ENCODE measurements around the gene NPC2.

Gene NPC2

DNA sequence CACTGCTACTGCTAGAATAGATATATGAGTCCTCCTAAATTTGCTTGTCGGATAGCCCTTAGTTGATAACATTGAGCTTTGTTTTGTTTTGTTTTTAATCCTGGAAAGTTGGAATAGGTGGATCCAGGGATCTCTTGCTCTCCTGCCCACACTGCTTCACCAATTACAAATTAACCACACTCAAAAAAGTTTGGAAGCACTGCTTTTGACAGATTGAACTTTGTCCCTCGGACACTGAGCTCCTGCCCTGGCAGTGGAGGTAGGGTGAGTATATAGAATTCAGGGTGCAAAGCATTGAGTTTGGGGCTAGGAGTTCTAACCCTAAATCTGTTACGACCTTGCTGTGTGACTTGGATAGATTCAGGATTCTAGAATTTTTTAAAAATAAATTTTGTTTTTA is 52.0 kb downstream of the NPC2 start:
- Histone ChIP-seq H4K91ac (ENCODE audit: low read depth, low read length) (no peak overlapping the region), H4K8ac (ENCODE audit: low read depth, low read length) (no peak overlapping the region)
- WGBS (ENCODE audit: extremely low coverage, insufficient coverage, insufficient read length): no CpG with 5 or more reads among the region's 3 CpGs

GRCh38 chr14:74438351-74438915 is 54.7 kb downstream of the NPC2 start:
- H3K4me1 ChIP-seq (ENCODE audit: control insufficient read depth in 1 of 2, insufficient read depth in 2 of 2, low read length in 2 of 2): peaks cover 0 to 2% of the 10 kb centered on the region in 2 experiments
- no peak overlapping the region for H3K18ac ChIP-seq (ENCODE audit: low read length)
- DNase-seq: peak; percentile 80 to 97
- H2BK5ac ChIP-seq (ENCODE audit: low read depth, low read length, poor library complexity): no peak overlapping the region
- H3K4me3 ChIP-seq (ENCODE audit: low read depth, low read length): no peak overlapping the region
- H4K8ac ChIP-seq (ENCODE audit: low read depth, low read length): no peak overlapping the region
- no peaks in the 10 kb centered on the region for H3K27me3 ChIP-seq (ENCODE audit: insufficient read depth, low read length)
- H3K23ac ChIP-seq (ENCODE audit: low read length): no peak overlapping the region
- no peak overlapping the region for H3K4ac ChIP-seq (ENCODE audit: low read depth, low read length)
- no peak overlapping the region for H2BK12ac ChIP-seq (ENCODE audit: low read length)
- no peaks in the 10 kb centered on the region for H3K9me3 ChIP-seq (ENCODE audit: insufficient read depth, low read depth, low read length)
- no peak overlapping the region for H4K12ac ChIP-seq (ENCODE audit: low read depth, low read length)
- no peak overlapping the region for H2AK5ac ChIP-seq (ENCODE audit: low read length)
- no peak overlapping the region for H2BK120ac ChIP-seq (ENCODE audit: insufficient read depth, low read length, poor library complexity)
- H3K9ac ChIP-seq (ENCODE audit: low read length): no peak overlapping the region
- H3K14ac ChIP-seq (ENCODE audit: low read length): no peak overlapping the region
- no peaks in the 10 kb centered on the region for H3K36me3 ChIP-seq (ENCODE audit: control insufficient read depth in 1 of 2, insufficient read depth in 2 of 2, low read length in 2 of 2)
- no peak overlapping the region for H3K4me2 ChIP-seq (ENCODE audit: low read length)
- no peak overlapping the region for H4K91ac ChIP-seq (ENCODE audit: low read depth, low read length)
- no peak overlapping the region for H2AFZ ChIP-seq (ENCODE audit: insufficient read depth, low read length, poor library complexity)
- no peaks in the 10 kb centered on the region for H3K79me2 ChIP-seq (ENCODE audit: control insufficient read depth, insufficient read depth, low read length, poor library complexity)
- H3K27ac ChIP-seq (ENCODE audit: low read depth, low read length): no peak overlapping the region
- WGBS (ENCODE audit: extremely low coverage, insufficient coverage, insufficient read length): no CpG with 5 or more reads among the region's 3 CpGs
- H3K79me1 ChIP-seq (ENCODE audit: low read length): no peaks in the 10 kb centered on the region

More for the DNA sequence above, 52.0 kb downstream of the NPC2 start:
- Histone ChIP-seq H3K18ac (ENCODE audit: low read length) (no peak overlapping the region), H3K9me3 (ENCODE audit: insufficient read depth, low read depth, low read length) (no peaks in the 10 kb centered on the region), H3K27me3 (ENCODE audit: insufficient read depth, low read length) (no peaks in the 10 kb centered on the region), H3K79me1 (ENCODE audit: low read length) (no peaks in the 10 kb centered on the region), H3K4me1 (ENCODE audit: control insufficient read depth in 1 of 2, insufficient read depth in 2 of 2, low read length in 2 of 2) (peaks cover 0 to 2% of the 10 kb centered on the region in 2 experiments), H3K4me2 (ENCODE audit: low read length) (no peak overlapping the region), H4K12ac (ENCODE audit: low read depth, low read length) (no peak overlapping the region), H2AFZ (ENCODE audit: insufficient read depth, low read length, poor library complexity) (no peak overlapping the region), H3K4ac (ENCODE audit: low read depth, low read length) (no peak overlapping the region), H3K23ac (ENCODE audit: low read length) (no peak overlapping the region), H2BK120ac (ENCODE audit: insufficient read depth, low read length, poor library complexity) (no peak overlapping the region), H3K14ac (ENCODE audit: low read length) (no peak overlapping the region), H2BK5ac (ENCODE audit: low read depth, low read length, poor library complexity) (no peak overlapping the region), H3K79me2 (ENCODE audit: control insufficient read depth, insufficient read depth, low read length, poor library complexity) (no peaks in the 10 kb centered on the region), H3K27ac (ENCODE audit: low read depth, low read length) (no peak overlapping the region), H3K36me3 (ENCODE audit: control insufficient read depth in 1 of 2, insufficient read depth in 2 of 2, low read length in 2 of 2) (no peaks in the 10 kb centered on the region), H3K4me3 (ENCODE audit: low read depth, low read length) (no peak overlapping the region), H2BK12ac (ENCODE audit: low read length) (no peak overlapping the region), H2AK5ac (ENCODE audit: low read length) (no peak overlapping the region), H3K9ac (ENCODE audit: low read length) (no peak overlapping the region)
- DNase-seq: no peak

DNA sequence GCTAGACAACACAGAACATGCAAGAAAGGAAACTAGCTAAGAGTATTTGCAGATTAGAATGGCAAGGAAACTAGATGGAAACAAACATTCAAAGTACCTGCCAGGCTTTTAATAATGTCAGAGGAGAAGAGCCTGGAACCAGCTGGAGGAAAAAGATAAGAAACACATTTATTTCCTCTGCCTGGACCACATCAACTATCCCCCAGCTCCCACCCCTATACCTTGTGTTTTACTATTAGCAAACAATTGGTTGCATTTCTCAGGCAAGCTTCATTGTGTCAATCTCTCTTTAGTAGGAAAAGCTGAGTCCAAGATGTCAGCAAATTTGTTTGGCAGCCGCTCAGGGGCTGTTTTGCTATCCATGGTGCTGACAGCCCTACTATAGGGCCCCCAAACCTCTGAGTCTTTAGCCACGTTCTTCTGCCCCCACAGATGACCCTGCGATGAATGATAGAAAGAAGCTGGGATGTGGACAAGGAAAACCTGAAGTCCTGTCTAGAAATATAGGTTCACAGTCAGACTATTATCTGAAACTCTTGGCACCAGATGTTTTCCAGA is 55.5 kb downstream of the NPC2 start:
- H3K4ac ChIP-seq (ENCODE audit: low read depth, low read length): no peak overlapping the region
- no peak overlapping the region for H3K4me2 ChIP-seq (ENCODE audit: low read length)
- no peak overlapping the region for H4K12ac ChIP-seq (ENCODE audit: low read depth, low read length)
- no peaks in the 10 kb centered on the region for H3K79me1 ChIP-seq (ENCODE audit: low read length)
- peaks cover 0 to 2% of the 10 kb centered on the region in 2 experiments for H3K4me1 ChIP-seq (ENCODE audit: control insufficient read depth in 1 of 2, insufficient read depth in 2 of 2, low read length in 2 of 2)
- no peak overlapping the region for H2BK12ac ChIP-seq (ENCODE audit: low read length)
- H2AFZ ChIP-seq (ENCODE audit: insufficient read depth, low read length, poor library complexity): no peak overlapping the region
- no peak overlapping the region for H3K18ac ChIP-seq (ENCODE audit: low read length)
- WGBS (ENCODE audit: extremely low coverage, insufficient coverage, insufficient read length): no CpG with 5 or more reads among the region's 3 CpGs
- no peak overlapping the region for H2BK120ac ChIP-seq (ENCODE audit: insufficient read depth, low read length, poor library complexity)
- H3K9me3 ChIP-seq (ENCODE audit: insufficient read depth, low read depth, low read length): no peaks in the 10 kb centered on the region
- no peak overlapping the region for H3K4me3 ChIP-seq (ENCODE audit: low read depth, low read length)
- H3K36me3 ChIP-seq (ENCODE audit: control insufficient read depth in 1 of 2, insufficient read depth in 2 of 2, low read length in 2 of 2): no peaks in the 10 kb centered on the region
- H4K8ac ChIP-seq (ENCODE audit: low read depth, low read length): no peak overlapping the region
- no peak overlapping the region for H3K14ac ChIP-seq (ENCODE audit: low read length)
- H4K91ac ChIP-seq (ENCODE audit: low read depth, low read length): no peak overlapping the region
- no peak overlapping the region for H3K27ac ChIP-seq (ENCODE audit: low read depth, low read length)
- H3K9ac ChIP-seq (ENCODE audit: low read length): no peak overlapping the region
- H2BK5ac ChIP-seq (ENCODE audit: low read depth, low read length, poor library complexity): no peak overlapping the region
- no peaks in the 10 kb centered on the region for H3K27me3 ChIP-seq (ENCODE audit: insufficient read depth, low read length)
- no peak for DNase-seq
- no peaks in the 10 kb centered on the region for H3K79me2 ChIP-seq (ENCODE audit: control insufficient read depth, insufficient read depth, low read length, poor library complexity)
- H2AK5ac ChIP-seq (ENCODE audit: low read length): no peak overlapping the region
- no peak overlapping the region for H3K23ac ChIP-seq (ENCODE audit: low read length)

DNA sequence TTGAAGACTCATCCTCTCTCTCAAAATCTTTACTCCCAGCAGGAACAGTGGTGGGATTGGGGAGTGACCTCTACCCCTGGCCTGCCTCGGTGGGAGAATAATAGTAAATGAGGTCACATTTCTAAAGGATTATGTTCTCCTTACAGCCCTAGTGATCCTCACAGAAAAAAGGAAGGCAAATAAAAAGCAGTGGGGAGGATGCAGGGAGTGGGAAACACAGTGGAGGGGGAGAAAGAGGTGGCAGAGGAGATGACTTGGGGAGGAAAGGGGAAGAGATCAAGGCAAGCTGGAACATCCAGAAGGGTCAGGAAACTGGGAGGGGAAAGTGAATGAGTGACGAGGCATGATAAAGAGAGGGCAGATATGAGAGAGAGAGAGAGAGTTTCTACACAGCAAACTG is 58.8 kb downstream of the NPC2 start:
- Histone ChIP-seq H3K27me3 (ENCODE audit: insufficient read depth, low read length) (no peaks in the 10 kb centered on the region), H3K4me3 (ENCODE audit: low read depth, low read length) (no peak overlapping the region), H2AK5ac (ENCODE audit: low read length) (no peak overlapping the region), H3K4me2 (ENCODE audit: low read length) (no peak overlapping the region), H3K9ac (ENCODE audit: low read length) (no peak overlapping the region), H3K18ac (ENCODE audit: low read length) (no peak overlapping the region), H3K79me1 (ENCODE audit: low read length) (no peaks in the 10 kb centered on the region), H3K23ac (ENCODE audit: low read length) (no peak overlapping the region), H2BK5ac (ENCODE audit: low read depth, low read length, poor library complexity) (no peak overlapping the region), H3K79me2 (ENCODE audit: control insufficient read depth, insufficient read depth, low read length, poor library complexity) (no peaks in the 10 kb centered on the region), H4K8ac (ENCODE audit: low read depth, low read length) (no peak overlapping the region), H3K14ac (ENCODE audit: low read length) (no peak overlapping the region), H2AFZ (ENCODE audit: insufficient read depth, low read length, poor library complexity) (no peak overlapping the region), H4K12ac (ENCODE audit: low read depth, low read length) (no peak overlapping the region), H3K27ac (ENCODE audit: low read depth, low read length) (no peak overlapping the region), H3K36me3 (ENCODE audit: control insufficient read depth in 1 of 2, insufficient read depth in 2 of 2, low read length in 2 of 2) (no peaks in the 10 kb centered on the region), H4K91ac (ENCODE audit: low read depth, low read length) (no peak overlapping the region), H3K4me1 (ENCODE audit: control insufficient read depth in 1 of 2, insufficient read depth in 2 of 2, low read length in 2 of 2) (peaks cover 0 to 2% of the 10 kb centered on the region in 2 experiments), H2BK12ac (ENCODE audit: low read length) (no peak overlapping the region), H3K4ac (ENCODE audit: low read depth, low read length) (no peak overlapping the region), H2BK120ac (ENCODE audit: insufficient read depth, low read length, poor library complexity) (no peak overlapping the region), H3K9me3 (ENCODE audit: insufficient read depth, low read depth, low read length) (peaks cover 2% of the 10 kb centered on the region)
- WGBS (ENCODE audit: extremely low coverage, insufficient coverage, insufficient read length): no CpG with 5 or more reads among the region's 2 CpGs
- DNase-seq: no peak
